D721Med (cell line): ENCODE results near the gene CCSER2.

Experiments used
- DNase-seq: peaks from one replicate; pipeline ENCODE4 v3.0.0; 2011; ENCODE audit warnings: low spot score; ENCODE audit not compliant: insufficient read length
- FAIRE-seq: peaks from 2 replicates; lab custom pipeline; 2011; peaks lifted over from hg19 to GRCh38; lab: Jason Lieb, UNC
- CTCF ChIP-seq: IDR thresholded peaks from 2 replicates; pipeline ENCODE4 v1.5.1; 2012; ENCODE audit warnings: mild to moderate bottlenecking, control low read depth; ENCODE audit not compliant: insufficient read depth; ENCODE audit errors: missing control alignments

The CCSER2 gene

DNA sequence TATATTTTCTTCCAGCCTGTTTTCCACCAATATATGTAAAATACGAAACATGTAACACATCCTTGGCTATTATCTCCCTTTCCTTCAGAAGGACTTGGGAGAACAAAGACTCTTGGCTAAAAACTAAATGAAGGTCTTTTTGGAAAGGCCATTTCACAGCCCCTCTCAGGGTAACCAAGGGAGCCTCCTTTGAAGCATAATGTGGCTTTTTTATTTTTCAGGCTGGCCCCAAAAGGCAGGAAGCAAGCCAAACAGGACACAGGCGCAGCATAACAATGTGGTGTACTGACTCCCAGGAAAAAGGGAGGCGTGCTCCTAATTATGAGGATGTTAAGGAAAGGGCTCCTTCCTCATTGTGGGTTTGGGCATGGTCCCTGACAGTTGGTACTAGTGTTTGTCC is 30.3 kb upstream of the CCSER2 start:
- no peak for DNase-seq
- no peak for TF ChIP-seq CTCF
- FAIRE-seq = no peak

DNA sequence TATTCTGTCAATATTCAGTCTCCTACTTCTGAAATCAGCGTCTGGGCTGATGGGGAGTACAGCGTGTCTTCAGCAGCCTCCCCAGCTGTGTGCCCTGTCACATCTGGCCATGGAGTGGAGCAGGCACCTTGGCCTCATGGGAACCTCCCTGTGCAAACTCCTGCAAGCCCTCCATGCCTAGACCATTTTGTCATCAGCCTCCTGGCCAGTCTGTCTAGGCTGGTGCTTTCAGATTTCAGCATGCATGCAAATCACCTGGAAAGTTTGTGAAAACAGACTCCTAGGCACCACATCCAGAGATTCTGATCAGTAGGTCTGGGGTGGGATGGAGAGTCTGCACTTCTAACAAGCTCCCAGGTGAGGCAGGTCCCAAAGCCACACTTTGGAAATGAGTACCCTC is 26.2 kb upstream of the CCSER2 start:
- DNase-seq (no peak), FAIRE-seq (no peak)
- TF ChIP-seq CTCF = no peak

DNA sequence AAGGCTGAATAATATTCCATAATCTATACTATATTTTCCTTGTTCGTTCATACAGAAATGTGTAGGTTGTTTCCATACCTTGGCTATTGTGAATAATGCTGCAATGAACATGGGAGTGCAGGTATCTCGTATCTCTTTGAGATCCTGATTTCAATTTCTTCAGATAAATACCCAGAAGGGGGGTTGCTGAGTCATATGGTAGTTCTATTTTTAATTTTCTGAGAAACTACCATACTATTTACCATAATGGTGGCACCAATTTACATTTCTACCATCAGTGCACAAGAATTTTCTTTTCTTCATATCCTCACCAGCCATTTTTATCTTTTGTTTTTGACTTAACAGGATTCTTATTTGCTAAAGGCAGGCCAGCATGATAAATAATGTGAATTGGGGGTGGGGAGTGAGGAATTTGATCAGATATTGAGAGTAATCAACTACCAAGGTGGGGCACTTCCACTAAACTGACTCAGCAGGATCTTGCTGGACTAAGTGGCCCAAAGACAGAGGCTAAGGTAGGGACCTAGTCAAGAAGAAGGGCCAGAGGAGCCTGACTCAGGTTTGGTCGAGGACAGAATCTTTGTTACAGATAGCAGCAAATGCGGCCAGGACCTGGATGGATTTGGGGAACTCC is 21.5 kb upstream of the CCSER2 start:
- no peak for TF ChIP-seq CTCF
- DNase-seq = no peak
- no peak for FAIRE-seq

- FAIRE-seq (no peak), DNase-seq (no peak)
- TF ChIP-seq CTCF = no peak
Measured at GRCh38 chr10:84308021-84308420, 20.4 kb upstream of the CCSER2 start.

DNA sequence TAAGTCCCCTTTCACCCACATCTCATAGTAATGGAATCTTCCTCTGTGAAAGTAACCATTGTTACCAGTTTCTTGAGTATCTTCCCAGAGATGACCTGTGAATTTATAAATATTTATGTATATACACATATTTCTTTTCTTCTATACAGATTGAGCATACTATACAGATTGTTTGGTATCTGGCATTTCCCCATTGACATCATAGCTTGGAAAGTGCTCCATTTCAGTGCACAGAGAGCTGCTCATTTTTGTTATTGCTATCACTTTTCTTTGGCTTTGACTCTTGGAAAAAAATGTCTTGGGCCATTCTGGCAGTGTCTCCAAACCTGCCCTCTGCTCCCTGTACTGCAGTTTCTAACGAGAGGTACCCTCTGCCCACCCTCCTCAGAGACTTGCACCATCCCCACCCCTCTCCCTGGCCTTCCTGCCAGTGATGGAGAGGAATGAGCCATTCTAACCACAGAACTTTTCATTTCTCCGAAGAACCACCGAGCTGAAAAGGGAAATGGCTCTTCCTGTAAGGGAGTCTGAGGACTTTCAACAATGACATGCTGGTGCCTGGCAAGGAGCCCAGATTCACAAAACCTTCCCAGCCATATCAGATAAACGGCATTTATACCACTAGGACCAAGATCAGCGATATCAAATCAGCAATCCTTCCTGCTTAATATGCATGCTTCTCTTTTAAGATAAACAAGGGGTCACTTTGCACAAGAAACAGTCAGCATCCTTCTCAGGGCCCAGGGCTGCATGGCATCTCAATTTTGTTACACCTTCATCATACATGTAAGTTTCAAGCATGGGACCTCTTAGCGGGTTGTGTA is 19.7 kb upstream of the CCSER2 start:
- no peak for TF ChIP-seq CTCF
- no peak for DNase-seq
- FAIRE-seq = no peak

GRCh38 chr10:84310470-84310869 is 17.9 kb upstream of the CCSER2 start:
- DNase-seq (no peak), FAIRE-seq (no peak)
- TF ChIP-seq CTCF = no peak

- FAIRE-seq (no peak), DNase-seq (no peak)
- TF ChIP-seq CTCF = no peak
Measured at GRCh38 chr10:84311576-84311975, 16.8 kb upstream of the CCSER2 start.
